Measurements from ENCODE around the gene ARFGEF2. TPM values are rescaled to one million over a fixed set of nuclear protein-coding genes. Genes with fewer than 3 reads are reported as not detected.
"Not testable (repeated sequence)": the region's sequence is repeated elsewhere in the genome, so short reads cannot be mapped to it uniquely, and the experiment has no call there.

Gene ARFGEF2
- total RNA-seq, 1 donor from 2014 or later: 36.1 TPM

- H3K27me3 ChIP-seq (ENCODE audit: control insufficient read depth, insufficient read depth, low read length): no peaks in the 10 kb centered on the region
- no peak overlapping the region for H3K4me3 ChIP-seq (ENCODE audit: low read depth, low read length)
- H3K36me3 ChIP-seq (ENCODE audit: control insufficient read depth, insufficient read depth, low read length): peaks cover 6% of the 10 kb centered on the region
- no peak for TF ChIP-seq CTCF (IDR thresholded peaks at IDR 0.05; ENCODE audit: insufficient read depth, low read length, severe bottlenecking)
- DNase-seq (ENCODE audit: low read depth) (no peak), FAIRE-seq (no peak)
These were observed 141.8 kb downstream of the ARFGEF2 start for GRCh38 chr20:49063279-49063678.

- FAIRE-seq: no peak
- H3K4me3 ChIP-seq (ENCODE audit: low read depth, low read length): no peak overlapping the region
- no peak for DNase-seq (ENCODE audit: low read depth)
- H3K27me3 ChIP-seq (ENCODE audit: control insufficient read depth, insufficient read depth, low read length): no peaks in the 10 kb centered on the region
- TF ChIP-seq CTCF (IDR thresholded peaks at IDR 0.05; ENCODE audit: insufficient read depth, low read length, severe bottlenecking): no peak
- peaks cover 6% of the 10 kb centered on the region for H3K36me3 ChIP-seq (ENCODE audit: control insufficient read depth, insufficient read depth, low read length)
These were observed 153.0 kb downstream of the ARFGEF2 start for GRCh38 chr20:49074521-49074920.

- TF ChIP-seq CTCF (IDR thresholded peaks at IDR 0.05; ENCODE audit: insufficient read depth, low read length, severe bottlenecking): no peak
- FAIRE-seq (no peak), DNase-seq (ENCODE audit: low read depth) (no peak)
- H3K27me3 ChIP-seq (ENCODE audit: control insufficient read depth, insufficient read depth, low read length): no peaks in the 10 kb centered on the region
- peaks cover 14% of the 10 kb centered on the region for H3K36me3 ChIP-seq (ENCODE audit: control insufficient read depth, insufficient read depth, low read length)
- H3K4me3 ChIP-seq (ENCODE audit: low read depth, low read length): no peak overlapping the region
These were observed 156.8 kb downstream of the ARFGEF2 start for GRCh38 chr20:49078310-49078709.

- DNase-seq (ENCODE audit: low read depth): peak; percentile 7
- peaks cover 14% of the 10 kb centered on the region for H3K36me3 ChIP-seq (ENCODE audit: control insufficient read depth, insufficient read depth, low read length)
- not testable (repeated sequence) for FAIRE-seq; H3K4me3 ChIP-seq (ENCODE audit: low read depth, low read length); H3K27me3 ChIP-seq (ENCODE audit: control insufficient read depth, insufficient read depth, low read length)
These were observed 160.8 kb downstream of the ARFGEF2 start for GRCh38 chr20:49082295-49082694.

Other genes starting within 250 kb of the ARFGEF2 start
- gene PREX1, start 93.7 kb upstream of the ARFGEF2 start, total RNA-seq: under 0.01 TPM in 2 replicates
- 53.3 and 60.8 TPM in 2 replicates for gene CSE1L, start 124.6 kb downstream of the ARFGEF2 start, total RNA-seq

Measured in bronchial epithelial cell (primary cell).